Testis (tissue), 2 donors: Measurements from ENCODE around the gene SEMA5A.

ENCODE experiments used
- POLR2A ChIP-seq: fragments of 450-650 bp; IDR thresholded peaks from one replicate; pipeline ENCODE4 v1.6.1; 2017; ENCODE audit warnings: antibody characterized with exemption, mild to moderate bottlenecking, moderate library complexity
- TF ChIP-seq, protein P1 (sequence below), 3 experiments: fragments of 450-650 bp in 2 of 3; fragments of 200-600 bp in 1 of 3; sonication (generic) in 1 of 3; IDR thresholded peaks; one replicate each; pipeline ENCODE4 v1.5.1; 2016 to 2019; ENCODE audit warnings: antibody characterized with exemption in 3 of 3, mild to moderate bottlenecking in 2 of 3, moderate library complexity in 1 of 3

DNA sequence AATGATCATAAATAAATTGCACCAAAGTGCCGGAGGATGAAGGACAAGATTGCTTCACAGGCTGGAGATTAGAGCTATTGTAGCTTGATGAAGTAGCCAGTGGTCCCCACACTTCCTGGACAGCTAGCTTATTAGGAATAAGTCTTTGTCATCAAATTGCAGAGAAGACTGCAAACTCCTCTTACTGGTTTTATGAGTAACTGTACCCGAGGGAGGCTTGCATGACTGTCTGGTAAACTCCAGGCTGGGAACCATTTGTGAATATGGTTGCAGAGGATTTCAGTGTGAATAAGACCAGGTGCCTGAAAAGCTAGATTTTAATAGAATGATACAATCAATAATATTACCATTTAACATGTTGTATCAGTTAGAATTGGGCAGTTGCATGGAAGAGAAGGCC lies 36.5 kb upstream of the SEMA5A start:
- TF ChIP-seq, protein P1, sequence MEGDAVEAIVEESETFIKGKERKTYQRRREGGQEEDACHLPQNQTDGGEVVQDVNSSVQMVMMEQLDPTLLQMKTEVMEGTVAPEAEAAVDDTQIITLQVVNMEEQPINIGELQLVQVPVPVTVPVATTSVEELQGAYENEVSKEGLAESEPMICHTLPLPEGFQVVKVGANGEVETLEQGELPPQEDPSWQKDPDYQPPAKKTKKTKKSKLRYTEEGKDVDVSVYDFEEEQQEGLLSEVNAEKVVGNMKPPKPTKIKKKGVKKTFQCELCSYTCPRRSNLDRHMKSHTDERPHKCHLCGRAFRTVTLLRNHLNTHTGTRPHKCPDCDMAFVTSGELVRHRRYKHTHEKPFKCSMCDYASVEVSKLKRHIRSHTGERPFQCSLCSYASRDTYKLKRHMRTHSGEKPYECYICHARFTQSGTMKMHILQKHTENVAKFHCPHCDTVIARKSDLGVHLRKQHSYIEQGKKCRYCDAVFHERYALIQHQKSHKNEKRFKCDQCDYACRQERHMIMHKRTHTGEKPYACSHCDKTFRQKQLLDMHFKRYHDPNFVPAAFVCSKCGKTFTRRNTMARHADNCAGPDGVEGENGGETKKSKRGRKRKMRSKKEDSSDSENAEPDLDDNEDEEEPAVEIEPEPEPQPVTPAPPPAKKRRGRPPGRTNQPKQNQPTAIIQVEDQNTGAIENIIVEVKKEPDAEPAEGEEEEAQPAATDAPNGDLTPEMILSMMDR (IDR thresholded peaks at IDR 0.05), result no peak
- TF ChIP-seq POLR2A, result no peak
